Activated CD4-positive, alpha-beta T cell treated with anti-CD3 and anti-CD28 coated beads, Interleukin-2, amount 50 U/mL, for 1 hour (primary cell): ENCODE results near the gene DMRTB1.

Experiments
- DNase-seq: peaks from one replicate; pipeline ENCODE4 v3.0.0-alpha.2; 2020

Gene DMRTB1

GRCh38 chr1:53511323-53511932, 52.2 kb downstream of the DMRTB1 start:
- DNase-seq, result no peak

- DNase-seq, result no peak
These were observed 53.0 kb downstream of the DMRTB1 start for GRCh38 chr1:53511933-53512806.

- no peak for DNase-seq
These were observed 53.9 kb downstream of the DMRTB1 start for GRCh38 chr1:53512807-53513755.

GRCh38 chr1:53513846-53514245, 54.6 kb downstream of the DMRTB1 start:
- no peak for DNase-seq

DNA sequence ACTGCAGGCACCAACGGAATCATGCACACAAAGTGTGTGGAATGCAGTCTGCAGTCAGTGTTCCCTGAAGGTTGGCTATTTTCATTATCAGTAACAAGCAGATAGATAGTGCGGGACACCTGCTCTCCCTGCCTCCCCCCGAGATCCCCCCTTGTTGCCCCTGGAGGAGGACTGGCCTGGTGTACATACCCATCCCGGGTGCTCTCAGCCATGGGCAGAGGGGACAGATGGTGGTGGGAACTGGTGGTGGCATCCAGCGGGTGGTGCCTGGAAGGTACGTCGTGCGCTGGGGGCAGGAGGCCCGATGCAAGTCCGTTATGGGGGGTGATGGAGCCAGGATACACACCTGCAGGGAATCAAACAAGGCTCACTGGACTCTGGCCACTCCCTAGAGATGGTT, 55.2 kb downstream of the DMRTB1 start:
- no peak for DNase-seq

GRCh38 chr1:53516181-53516580, 57.0 kb downstream of the DMRTB1 start:
- DNase-seq, result no peak
